Measurements from ENCODE around the gene VWA1.

Gene VWA1

GRCh38 chr1:1393428-1393827, 42.1 kb upstream of the VWA1 start:
- no peak for TF ChIP-seq ZNF223 (tag by site-specific recombination; IDR thresholded peaks at IDR 0.05)
- TF ChIP-seq ZBTB1 (tag by site-specific recombination; IDR thresholded peaks at IDR 0.05): no peak
- TF ChIP-seq SETDB1 (IDR thresholded peaks at IDR 0.05; ENCODE audit: insufficient read length, low read length): no peak
- H3K4me1 ChIP-seq (ENCODE audit: control insufficient read depth, insufficient read depth, low read length): no peaks in the 10 kb centered on the region
- H3K36me3 ChIP-seq (ENCODE audit: control insufficient read depth in 2 of 2, insufficient read depth in 1 of 2, low read length in 2 of 2): peaks cover 68 to 99% of the 10 kb centered on the region in 2 experiments
- H3K27ac ChIP-seq (ENCODE audit: extremely low read depth, low read depth, low read length): no peak overlapping the region
- H3K4me3 ChIP-seq (ENCODE audit: low read depth, low read length): no peak overlapping the region
- CTCF ChIA-PET: interaction anchor here (1.8 kb wide), 1 partner anchor 18 kb away, joined by 5 read pairs; the partner anchor contains the start of gene AURKAIP1
- no peaks in the 10 kb centered on the region for H3K9me3 ChIP-seq (ENCODE audit: control insufficient read depth, insufficient read depth, low read depth, low read length)
- POLR2A ChIA-PET: interaction anchor here (0.8 kb wide), 1 partner anchor 18 kb away, joined by 3 read pairs; the partner anchor contains the start of gene AURKAIP1

DNA sequence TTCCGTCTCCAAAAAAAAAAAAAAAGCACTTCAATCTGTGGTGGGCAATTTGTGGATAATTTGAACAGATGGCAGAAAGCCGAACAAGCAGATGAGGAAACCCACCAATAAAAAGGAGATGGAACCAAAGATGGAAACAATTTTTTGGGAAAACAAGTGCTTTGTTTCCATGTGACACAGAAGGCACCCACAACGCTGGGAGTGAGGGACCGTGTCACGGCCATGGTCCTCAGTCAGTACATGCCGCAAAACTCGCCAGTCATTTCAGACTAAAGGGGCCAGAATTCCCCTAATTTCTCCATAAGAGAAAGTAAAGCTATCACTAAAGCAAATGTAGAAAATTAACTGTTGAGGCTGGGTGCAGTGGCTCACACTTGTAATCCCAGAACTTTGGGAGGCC, 41.4 kb upstream of the VWA1 start:
- CTCF ChIA-PET: interaction anchor here (0.6 to 1.8 kb wide), 2 partner anchors 19 to 46 kb away, joined by 3 to 5 read pairs; partner anchors contain the start of gene AURKAIP1
- no peaks in the 10 kb centered on the region for H3K4me1 ChIP-seq (ENCODE audit: control insufficient read depth, insufficient read depth, low read length)
- H3K4me3 ChIP-seq (ENCODE audit: low read depth, low read length): no peak overlapping the region
- POLR2A ChIA-PET: interaction anchor here (0.6 kb wide), 1 partner anchor 16 kb away, joined by 5 read pairs; no protein-coding TSS in a partner anchor
- H3K36me3 ChIP-seq (ENCODE audit: control insufficient read depth in 2 of 2, insufficient read depth in 1 of 2, low read length in 2 of 2): peaks cover 61 to 93% of the 10 kb centered on the region in 2 experiments
- no peak overlapping the region for H3K27ac ChIP-seq (ENCODE audit: extremely low read depth, low read depth, low read length)
- no peaks in the 10 kb centered on the region for H3K9me3 ChIP-seq (ENCODE audit: control insufficient read depth, insufficient read depth, low read depth, low read length)
- TF ChIP-seq, protein P1, sequence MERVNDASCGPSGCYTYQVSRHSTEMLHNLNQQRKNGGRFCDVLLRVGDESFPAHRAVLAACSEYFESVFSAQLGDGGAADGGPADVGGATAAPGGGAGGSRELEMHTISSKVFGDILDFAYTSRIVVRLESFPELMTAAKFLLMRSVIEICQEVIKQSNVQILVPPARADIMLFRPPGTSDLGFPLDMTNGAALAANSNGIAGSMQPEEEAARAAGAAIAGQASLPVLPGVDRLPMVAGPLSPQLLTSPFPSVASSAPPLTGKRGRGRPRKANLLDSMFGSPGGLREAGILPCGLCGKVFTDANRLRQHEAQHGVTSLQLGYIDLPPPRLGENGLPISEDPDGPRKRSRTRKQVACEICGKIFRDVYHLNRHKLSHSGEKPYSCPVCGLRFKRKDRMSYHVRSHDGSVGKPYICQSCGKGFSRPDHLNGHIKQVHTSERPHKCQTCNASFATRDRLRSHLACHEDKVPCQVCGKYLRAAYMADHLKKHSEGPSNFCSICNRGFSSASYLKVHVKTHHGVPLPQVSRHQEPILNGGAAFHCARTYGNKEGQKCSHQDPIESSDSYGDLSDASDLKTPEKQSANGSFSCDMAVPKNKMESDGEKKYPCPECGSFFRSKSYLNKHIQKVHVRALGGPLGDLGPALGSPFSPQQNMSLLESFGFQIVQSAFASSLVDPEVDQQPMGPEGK (tag by site-specific recombination; IDR thresholded peaks at IDR 0.05): no peak
- TF ChIP-seq ZNF561 (tag by site-specific recombination; IDR thresholded peaks at IDR 0.05; ENCODE audit: borderline replicate concordance) (no peak), BCL11A (tag by site-specific recombination; IDR thresholded peaks at IDR 0.05; ENCODE audit: low read depth) (no peak), SETDB1 (IDR thresholded peaks at IDR 0.05; ENCODE audit: insufficient read length, low read length) (no peak), ZNF558 (tag by site-specific recombination; IDR thresholded peaks at IDR 0.05) (no peak), ZNF350 (tag by site-specific recombination; IDR thresholded peaks at IDR 0.05) (no peak)

- Histone ChIP-seq H3K27ac (ENCODE audit: extremely low read depth, low read depth, low read length) (no peak overlapping the region), H3K4me3 (ENCODE audit: low read depth, low read length) (no peak overlapping the region), H3K9me3 (ENCODE audit: control insufficient read depth, insufficient read depth, low read depth, low read length) (no peaks in the 10 kb centered on the region), H3K4me1 (ENCODE audit: control insufficient read depth, insufficient read depth, low read length) (no peaks in the 10 kb centered on the region), H3K36me3 (ENCODE audit: control insufficient read depth in 2 of 2, insufficient read depth in 1 of 2, low read length in 2 of 2) (peaks cover 50 to 85% of the 10 kb centered on the region in 2 experiments)
- TF ChIP-seq, protein P2, sequence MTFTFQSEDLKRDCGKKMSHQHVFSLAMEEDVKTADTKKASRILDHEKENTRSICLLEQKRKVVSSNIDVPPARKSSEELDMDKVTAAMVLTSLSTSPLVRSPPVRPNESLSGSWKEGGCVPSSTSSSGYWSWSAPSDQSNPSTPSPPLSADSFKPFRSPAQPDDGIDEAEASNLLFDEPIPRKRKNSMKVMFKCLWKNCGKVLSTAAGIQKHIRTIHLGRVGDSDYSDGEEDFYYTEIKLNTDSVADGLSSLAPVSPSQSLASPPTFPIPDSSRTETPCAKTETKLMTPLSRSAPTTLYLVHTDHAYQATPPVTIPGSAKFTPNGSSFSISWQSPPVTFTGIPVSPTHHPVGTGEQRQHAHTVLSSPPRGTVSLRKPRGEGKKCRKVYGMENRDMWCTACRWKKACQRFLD (tag by site-specific recombination; IDR thresholded peaks at IDR 0.05): no peak
- no peak for TF ChIP-seq ZNF660 (tag by site-specific recombination; IDR thresholded peaks at IDR 0.05)
- TF ChIP-seq ZBTB49 (tag by site-specific recombination; IDR thresholded peaks at IDR 0.05; ENCODE audit: low read depth): no peak
- no peak for TF ChIP-seq ZNF121 (tag by site-specific recombination; IDR thresholded peaks at IDR 0.05)
- TF ChIP-seq ZBTB1 (tag by site-specific recombination; IDR thresholded peaks at IDR 0.05): no peak
- ChIA-PET CTCF (interaction anchor here (0.6 to 0.7 kb wide), 2 partner anchors 9 to 23 kb away, joined by 3 read pairs; no protein-coding TSS in a partner anchor), POLR2A (no interaction called here)
Observed at GRCh38 chr1:1395166-1395565, 40.3 kb upstream of the VWA1 start.
